HCT116 (cell line): Measurements from ENCODE around the gene ZNF254. TPM values are rescaled to one million over a fixed set of nuclear protein-coding genes. Genes with fewer than 3 reads are reported as not detected.

Experiments used
- ATAC-seq: fragments of 200-7000 bp; cut with Tn5 transposase; 2 replicates; pipeline ENCODE4 v1.9.1; 2020; ENCODE audit warnings: mild to moderate bottlenecking, moderate library complexity
- BruUV-seq: library from RNA; stranded (reverse); fragments of 400-500 nt; replicated peaks from 2 replicates; lab custom pipeline; 2021; lab: Mats Ljungman, UMichigan
- CTCF ChIA-PET: fragments of 300-600 bp; sonication (Branson Sonifier 250); formaldehyde crosslinking; loops from one replicate; lab custom pipeline; 2021; ENCODE audit warnings: antibody characterized with exemption; lab: Charles Lee
- POLR2A ChIA-PET: fragments of 300-600, 350-600 bp; sonication (Branson Sonifier 250); formaldehyde crosslinking; loops from one replicate; lab custom pipeline; 2021; ENCODE audit warnings: antibody characterized with exemption; lab: Charles Lee
- RAD21 ChIA-PET, 2 experiments: fragments of 300-600 bp; sonication (Branson Sonifier 250); formaldehyde crosslinking; loops; one replicate each; lab custom pipeline; 2023; ENCODE audit warnings: low total read pairs in 2 of 2; ENCODE audit not compliant: uncharacterized antibody in 2 of 2, unreplicated experiment in 2 of 2, low non-redundant PET in 1 of 2; lab: Charles Lee
- DNase-seq: peaks from one replicate; pipeline ENCODE4 v3.0.0-alpha.2; 2010; ENCODE audit warnings: low read depth, low spot score
- H2AFZ ChIP-seq: fragments of 200-600 bp; shearing (Covaris generic), sonication (generic); 2 replicates; pipeline ENCODE4 v1.6.1; 2017; ENCODE audit warnings: low read depth, mixed run types, mixed read lengths, antibody characterized with exemption, low read length; ENCODE audit not compliant: poor library complexity, severe bottlenecking
- H3K27ac ChIP-seq: 2 replicates; pipeline ENCODE4 v1.5.1; 2012; ENCODE audit warnings: low read depth, low read length
- H3K27me3 ChIP-seq: fragments of 200-600 bp; sonication (generic); 2 replicates; pipeline ENCODE4 v1.6.1; 2016; ENCODE audit warnings: mixed run types, low read length, mixed read lengths; ENCODE audit not compliant: insufficient read depth
- H3K36me3 ChIP-seq, 2 experiments: fragments of 200-500 bp in 1 of 2; fragments of 200-600 bp in 1 of 2; sonication (Bioruptor generic) in 1 of 2; sonication (generic) in 1 of 2; 2 replicates each; pipeline versions ENCODE4 v1.5.1 to v1.6.1; 2014 to 2016; ENCODE audit warnings: low read length in 2 of 2, inconsistent platforms in 1 of 2, mixed read lengths in 1 of 2, mixed run types in 1 of 2; ENCODE audit not compliant: insufficient read depth in 2 of 2, control insufficient read depth in 1 of 2
- H3K4me1 ChIP-seq, 2 experiments: fragments of 200-600 bp in 1 of 2; sonication (generic) in 1 of 2; 2 replicates each; pipeline versions ENCODE4 v1.5.1 to v1.6.1; 2012 to 2017; ENCODE audit warnings: low read length in 2 of 2, inconsistent platforms in 1 of 2, mild to moderate bottlenecking in 1 of 2, mixed read lengths in 1 of 2, mixed run types in 1 of 2, moderate library complexity in 1 of 2; ENCODE audit not compliant: insufficient read depth in 2 of 2, control insufficient read depth in 1 of 2
- H3K4me2 ChIP-seq: fragments of 200-600 bp; sonication (generic); 2 replicates; pipeline ENCODE4 v1.6.1; 2017; ENCODE audit warnings: mixed run types, low read length, mixed read lengths
- H3K4me3 ChIP-seq, 2 experiments: fragments of 200-600 bp in 1 of 2; sonication (generic) in 1 of 2; replicated peaks in 1 of 2; 2 replicates each; pipeline ENCODE4 v1.5.1; 2011 to 2016; ENCODE audit warnings: low read length in 2 of 2, control low read depth in 1 of 2, low read depth in 1 of 2, mild to moderate bottlenecking in 1 of 2, mixed read lengths in 1 of 2, mixed run types in 1 of 2
- H3K79me2 ChIP-seq: fragments of 200-600 bp; sonication (generic); 2 replicates; pipeline ENCODE4 v1.6.1; 2017; ENCODE audit warnings: mild to moderate bottlenecking, mixed run types, low read length, moderate library complexity, mixed read lengths; ENCODE audit not compliant: insufficient read depth
- H3K9ac ChIP-seq: fragments of 200-600 bp; sonication (generic); 2 replicates; pipeline ENCODE4 v1.6.1; 2016; ENCODE audit warnings: low read length, mixed read lengths
- H3K9me2 ChIP-seq: fragments of 200-600 bp; sonication (generic), shearing (Covaris generic); 2 replicates; pipeline ENCODE4 v1.6.1; 2017; ENCODE audit warnings: mixed run types, mild to moderate bottlenecking, moderate library complexity; ENCODE audit not compliant: insufficient read depth
- H3K9me3 ChIP-seq, 2 experiments: fragments of 200-500 bp in 1 of 2; fragments of 200-600 bp in 1 of 2; sonication (Bioruptor generic) in 1 of 2; sonication (generic) in 1 of 2; 2 replicates each; pipeline ENCODE4 v1.6.1; 2014 to 2017; ENCODE audit warnings: low read length in 2 of 2, mixed read lengths in 2 of 2, inconsistent platforms in 1 of 2, low read depth in 1 of 2, mild to moderate bottlenecking in 1 of 2, mixed run types in 1 of 2, moderate library complexity in 1 of 2; ENCODE audit not compliant: control insufficient read depth in 1 of 2, insufficient read depth in 1 of 2
- H4K20me1 ChIP-seq: fragments of 200-600 bp; sonication (generic), shearing (Covaris generic); 2 replicates; pipeline ENCODE4 v1.6.1; 2017; ENCODE audit warnings: mixed run types, mild to moderate bottlenecking, moderate library complexity; ENCODE audit not compliant: insufficient read depth
- ATF3 ChIP-seq: IDR thresholded peaks from 2 replicates; pipeline ENCODE4 v1.6.1; 2012
- CEBPB ChIP-seq: IDR thresholded peaks from 2 replicates; pipeline ENCODE4 v1.6.1; 2012; ENCODE audit warnings: low read depth
- CTCF ChIP-seq, 3 experiments: fragments of 200-600 bp in 1 of 3; sonication (generic) in 1 of 3; IDR thresholded peaks in 2 of 3; conservative IDR thresholded peaks in 1 of 3; 2 replicates each; pipeline ENCODE4 v1.5.1; 2012 to 2017; ENCODE audit warnings: low read depth in 2 of 3, low read length in 2 of 3, antibody characterized with exemption in 1 of 3, borderline replicate concordance in 1 of 3, control low read depth in 1 of 3, mild to moderate bottlenecking in 1 of 3, mixed read lengths in 1 of 3, mixed run types in 1 of 3, moderate library complexity in 1 of 3; ENCODE audit not compliant: insufficient read depth in 1 of 3
- RAD21 ChIP-seq: IDR thresholded peaks from 2 replicates; pipeline ENCODE4 v1.6.1; 2012; ENCODE audit warnings: low read depth, mild to moderate bottlenecking
- SRF ChIP-seq: IDR thresholded peaks from 2 replicates; pipeline ENCODE4 v1.6.1; 2012; ENCODE audit warnings: low read depth
- intact Hi-C: fragments of 100-400 bp; cut with micrococcal nuclease; formaldehyde crosslinking; loops from 2 replicates; pipeline ENCODE4 v1.10.0; 2022
- total RNA-seq: library from RNA; stranded (reverse); gene quantifications from one replicate; pipeline ENCODE4 v1.2.1, GENCODE V29; 2021; ENCODE audit not compliant: unreplicated experiment
- TF ChIP-seq, protein P1 (sequence below): IDR thresholded peaks from 2 replicates; pipeline ENCODE4 v1.6.1; 2012

The ZNF254 gene
- total RNA-seq, 1 experiment from 2014 or later, result 2.5 TPM

- DNase-seq (no peak), ATAC-seq (no peak)
- H3K4me3 ChIP-seq, result no peak overlapping the region
- H3K79me2 ChIP-seq, result no peaks in the 10 kb centered on the region
- H3K9me2 ChIP-seq, result no peaks in the 10 kb centered on the region
- no peak overlapping the region for H3K9ac ChIP-seq
- TF ChIP-seq CTCF (IDR thresholded peaks at IDR 0.05 in 2 of 3, conservative IDR thresholded peaks at IDR 0.05 in 1 of 3; ENCODE audit: borderline replicate concordance in 1 of 3, insufficient read depth in 1 of 3, low read depth in 2 of 3, low read length in 2 of 3), result 0 out of 6 replicates have a peak, but pooled peaks of 1 of the 3 experiments have one; percentile 6
- TF ChIP-seq ATF3, result no peak
- no peaks in the 10 kb centered on the region for H4K20me1 ChIP-seq
- H3K9me3 ChIP-seq, result peaks cover 0 to 3% of the 10 kb centered on the region in 2 experiments; a peak in 1 of 4 replicates
- ChIA-PET RAD21 (no interaction called here), POLR2A (no interaction called here), CTCF (no interaction called here)
- H3K36me3 ChIP-seq, result peaks cover 4% of the 10 kb centered on the region in 2 experiments; a peak in 2 of 4 replicates
- no peak overlapping the region for H3K4me2 ChIP-seq
- intact Hi-C loops, result no loop called here
- no peaks in the 10 kb centered on the region for H3K27me3 ChIP-seq
- no peak overlapping the region for H2AFZ ChIP-seq
- no peak overlapping the region for H3K27ac ChIP-seq
- no TSS peak for BruUV-seq
- H3K4me1 ChIP-seq, result no peaks in the 10 kb centered on the region
Observed at GRCh38 chr19:24048261-24048660, 38.7 kb upstream of the ZNF254 start.

DNA sequence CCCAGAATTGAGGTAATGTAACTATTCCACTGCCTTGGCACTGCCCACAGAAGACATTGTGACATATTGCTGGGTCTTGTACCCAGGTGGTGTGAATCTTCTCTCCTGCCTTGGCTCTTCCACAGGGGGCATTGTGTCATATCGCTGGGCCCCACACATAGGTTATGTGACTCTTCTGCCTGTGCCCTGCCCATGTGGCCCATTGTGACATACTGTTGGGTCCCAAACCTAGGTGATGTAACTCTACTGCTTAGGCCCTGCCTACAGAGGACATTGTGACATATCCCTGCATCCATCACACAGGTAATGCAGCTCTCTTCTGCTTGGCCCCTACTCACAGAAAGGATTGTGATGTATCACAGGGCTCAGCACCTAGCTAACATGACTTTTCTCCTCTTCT lies 37.5 kb upstream of the ZNF254 start:
- no TSS peak for BruUV-seq
- no peak for TF ChIP-seq SRF
- TF ChIP-seq, protein P1, sequence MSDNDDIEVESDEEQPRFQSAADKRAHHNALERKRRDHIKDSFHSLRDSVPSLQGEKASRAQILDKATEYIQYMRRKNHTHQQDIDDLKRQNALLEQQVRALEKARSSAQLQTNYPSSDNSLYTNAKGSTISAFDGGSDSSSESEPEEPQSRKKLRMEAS, result no peak
- no peak for TF ChIP-seq CEBPB
- TF ChIP-seq RAD21, result no peak
- TF ChIP-seq, all 23 proteins: peak for 0
- Histone ChIP-seq H3K36me3 (peaks cover 4% of the 10 kb centered on the region in 2 experiments; a peak in 2 of 4 replicates), H3K27me3 (no peaks in the 10 kb centered on the region), H4K20me1 (no peaks in the 10 kb centered on the region), H3K4me3 (no peak overlapping the region), H3K27ac (no peak overlapping the region), H3K79me2 (no peaks in the 10 kb centered on the region), H3K4me2 (no peak overlapping the region), H3K4me1 (peaks cover 0 to 12% of the 10 kb centered on the region in 2 experiments; a peak in 1 of 4 replicates), H3K9ac (no peak overlapping the region), H3K9me2 (no peaks in the 10 kb centered on the region), H2AFZ (no peak overlapping the region), H3K9me3 (peaks cover 0 to 3% of the 10 kb centered on the region in 2 experiments; a peak in 1 of 4 replicates)
- POLR2A ChIA-PET, result no interaction called here
- CTCF ChIA-PET, result no interaction called here
- RAD21 ChIA-PET, result no interaction called here
- ATAC-seq, result no peak
- DNase-seq, result no peak
- intact Hi-C loops, result no loop called here
